GM12878 (cell line): ENCODE data around the gene MOV10L1. TPM values are rescaled to one million over a fixed set of nuclear protein-coding genes. Genes with fewer than 3 reads are reported as not detected.

ENCODE experiments used
- ATAC-seq: fragments of 200-7000 bp; cut with Tn5 transposase; 3 replicates; pipeline ENCODE4 v1.9.1; 2020; ENCODE audit warnings: mild to moderate bottlenecking, moderate library complexity
- BruUV-seq: library from RNA; stranded (reverse); fragments of 400-500 nt; replicated peaks from 2 replicates; lab custom pipeline; 2021; lab: Mats Ljungman, UMichigan
- CTCF ChIA-PET: fragments of 300-600 bp; sonication (Branson Sonifier 250); formaldehyde crosslinking; extraction: SDS; loops from one replicate; lab custom pipeline; 2021; ENCODE audit warnings: inconsistent platforms; lab: Yijun Ruan, JAX
- POLR2A ChIA-PET: fragments of 350-600 bp; formaldehyde crosslinking; extraction: SDS; loops from one replicate; lab custom pipeline; 2021; ENCODE audit warnings: inconsistent platforms; lab: Charles Lee
- RAD21 ChIA-PET: fragments of 300-600 bp; sonication (Branson Sonifier 250); formaldehyde crosslinking; loops from one replicate; lab custom pipeline; 2023; ENCODE audit warnings: antibody characterized with exemption; ENCODE audit not compliant: unreplicated experiment; lab: Charles Lee
- SMC1A ChIA-PET: fragments of 300-600 bp; sonication (Branson Sonifier 250); formaldehyde crosslinking; loops from one replicate; lab custom pipeline; 2023; ENCODE audit not compliant: unreplicated experiment, uncharacterized antibody; lab: Charles Lee
- DNase-seq: peaks from one replicate; pipeline ENCODE4 v3.0.0-alpha.2; 2011; ENCODE audit warnings: low read depth, low spot score
- FAIRE-seq: peaks from 3 replicates; lab custom pipeline; 2011; peaks lifted over from hg19 to GRCh38; lab: Jason Lieb, UNC
- H2AFZ ChIP-seq: 2 replicates; pipeline ENCODE4 v1.6.0; 2011; ENCODE audit warnings: low read depth, low read length, control low read depth; ENCODE audit not compliant: control insufficient read depth
- H3K27ac ChIP-seq: 2 replicates; pipeline ENCODE4 v1.5.1; 2011; ENCODE audit warnings: control low read depth; ENCODE audit not compliant: control insufficient read depth, insufficient read depth
- H3K27me3 ChIP-seq, 2 experiments: replicated peaks in 1 of 2; 2 replicates each; pipeline versions ENCODE4 v1.6.0 to v1.6.1; 2011; ENCODE audit warnings: low read length in 1 of 2; ENCODE audit not compliant: control insufficient read depth in 2 of 2, insufficient read depth in 2 of 2
- H3K36me3 ChIP-seq, 2 experiments: 2 replicates each; pipeline ENCODE4 v1.5.1; 2011; ENCODE audit warnings: low read length in 1 of 2; ENCODE audit not compliant: control insufficient read depth in 2 of 2, insufficient read depth in 2 of 2
- H3K4me1 ChIP-seq: 2 replicates; pipeline ENCODE4 v1.6.1; 2011; ENCODE audit warnings: mild to moderate bottlenecking, low read length, moderate library complexity, mixed read lengths; ENCODE audit not compliant: control insufficient read depth, insufficient read depth
- H3K4me2 ChIP-seq: 2 replicates; pipeline ENCODE4 v1.6.0; 2011; ENCODE audit warnings: control low read depth; ENCODE audit not compliant: control insufficient read depth, insufficient read depth
- H3K4me3 ChIP-seq: fragments of 200-600 bp; sonication (generic); 2 replicates; pipeline ENCODE4 v1.5.1; 2016
- H3K79me2 ChIP-seq: 2 replicates; pipeline ENCODE4 v1.6.0; 2011; ENCODE audit warnings: low read length; ENCODE audit not compliant: control insufficient read depth, insufficient read depth
- H3K9ac ChIP-seq: 2 replicates; pipeline ENCODE4 v1.8.0; 2011; ENCODE audit warnings: low read length, control low read depth, mixed read lengths; ENCODE audit not compliant: control insufficient read depth, insufficient read depth
- H3K9me3 ChIP-seq: replicated peaks from 3 replicates; pipeline ENCODE4 v1.5.1; 2011; ENCODE audit warnings: mild to moderate bottlenecking, low read length; ENCODE audit not compliant: control insufficient read depth, insufficient read depth
- H4K20me1 ChIP-seq: 2 replicates; pipeline ENCODE4 v1.6.0; 2011; ENCODE audit not compliant: control insufficient read depth, insufficient read depth
- ELK1 ChIP-seq: IDR thresholded peaks from 2 replicates; pipeline ENCODE4 v1.6.1; 2012; ENCODE audit warnings: low read depth, low read length, improper control_type of control experiment
- GATAD2B ChIP-seq: fragments of 450-650 bp; conservative IDR thresholded peaks from 2 replicates; pipeline ENCODE4 v1.6.1; 2017; ENCODE audit warnings: low read depth, mild to moderate bottlenecking, moderate library complexity
- HDAC6 ChIP-seq: fragments of 200-600 bp; sonication (generic); IDR thresholded peaks from one replicate; pipeline ENCODE4 v1.8.0; 2017; ENCODE audit warnings: antibody characterized with exemption; ENCODE audit not compliant: unreplicated experiment
- IRF3 ChIP-seq: fragments of 450-650 bp; IDR thresholded peaks from 2 replicates; pipeline ENCODE4 v1.6.1; 2014; ENCODE audit warnings: mild to moderate bottlenecking
- MTA2 ChIP-seq: fragments of 450-650 bp; IDR thresholded peaks from 2 replicates; pipeline ENCODE4 v1.6.1; 2016; ENCODE audit warnings: low read depth, mild to moderate bottlenecking, moderate library complexity
- NR2F1 ChIP-seq: fragments of 450-650 bp; conservative IDR thresholded peaks from 2 replicates; pipeline ENCODE4 v1.6.1; 2017; ENCODE audit warnings: mild to moderate bottlenecking
- POLR2AphosphoS2 ChIP-seq: IDR thresholded peaks from 2 replicates; pipeline ENCODE4 v1.6.1; 2011; ENCODE audit warnings: low read depth, mild to moderate bottlenecking, low read length, improper control_type of control experiment, moderate library complexity
- POU2F2 ChIP-seq: IDR thresholded peaks from 3 replicates; pipeline ENCODE4 v1.6.1; 2011; ENCODE audit warnings: low read depth, mild to moderate bottlenecking, low read length, borderline replicate concordance
- RAD51 ChIP-seq: fragments of 450-650 bp; IDR thresholded peaks from 2 replicates; pipeline ENCODE4 v1.6.1; 2016; ENCODE audit warnings: moderate library complexity, mild to moderate bottlenecking, inconsistent platforms
- RCOR1 ChIP-seq: conservative IDR thresholded peaks from 2 replicates; pipeline ENCODE4 v1.6.1; 2012; ENCODE audit warnings: low read depth, low read length, improper control_type of control experiment
- RELA ChIP-seq: fragments of 450-650 bp; IDR thresholded peaks from 2 replicates; pipeline ENCODE4 v1.8.0; 2014; ENCODE audit warnings: borderline replicate concordance; ENCODE audit not compliant: partially characterized antibody
- SMARCA5 ChIP-seq: fragments of 450-650 bp; IDR thresholded peaks from 2 replicates; pipeline ENCODE4 v1.6.1; 2017; ENCODE audit warnings: mild to moderate bottlenecking
- SP1 ChIP-seq: IDR thresholded peaks from one replicate; pipeline ENCODE4 v1.6.1; 2011; ENCODE audit warnings: low read depth, low read length
- YBX1 ChIP-seq: fragments of 450-650 bp; IDR thresholded peaks from 2 replicates; pipeline ENCODE4 v1.6.1; 2016; ENCODE audit warnings: antibody characterized with exemption
- ZNF384 ChIP-seq: IDR thresholded peaks from 2 replicates; pipeline ENCODE4 v1.6.1; 2012; ENCODE audit warnings: low read depth, mild to moderate bottlenecking, low read length, improper control_type of control experiment, borderline replicate concordance
- WGBS: methylation state at CpG from one replicate; pipeline ENCODE4 v1.1.6; 2016; ENCODE audit warnings: low lambda C conversion rate; ENCODE audit not compliant: insufficient replicate concordance, insufficient coverage; ENCODE audit errors: missing lambda C conversion rate; 5-methylcytosine and 5-hydroxymethylcytosine counted together
- in situ Hi-C: fragments of 300-500 bp; cut with MboI; formaldehyde crosslinking; loops from 9 replicates; pipeline ENCODE4 v1.14.3; 2018; ENCODE audit warnings: mixed read lengths
- intact Hi-C: fragments of 100-400 bp; cut with micrococcal nuclease; formaldehyde crosslinking; loops from one replicate; pipeline ENCODE4 v1.14.2; 2022; ENCODE audit not compliant: unreplicated experiment
- polyA plus RNA-seq, 11 experiments: library from polyadenylated mRNA; depleted of rRNA in 4 of 11; unstranded in 6 of 11; stranded (reverse) in 5 of 11; fragments of >200 nt; fragmentation: Nextera tagmentation in 4 of 11; fragmentation: Illumina TruSeq in 1 of 11; extraction: Ambion mirVana in 4 of 11; extraction: Trizol in 1 of 11; gene quantifications; 1 replicate in 1 of 11; 2 replicates in 10 of 11; pipeline versions ENCODE4 v1.2.1 to v1.2.3, GENCODE V29; 2011 to 2016; ENCODE audit warnings: inconsistent platforms in 2 of 11, missing spikeins in 2 of 11, low read depth in 1 of 11
- total RNA-seq, 4 experiments: library from RNA; depleted of rRNA in 3 of 4; stranded (reverse); fragments of >200 nt in 3 of 4; fragmentation: Illumina TruSeq in 1 of 4; extraction: Trizol in 1 of 4; gene quantifications; 2 replicates each; pipeline versions ENCODE4 v1.2.1 to v1.2.3, GENCODE V29; 2013 to 2021

The MOV10L1 gene
- total and polyA plus RNA-seq, 10 of the 15 experiments (the other 5 are each of a cell fraction or from before 2014, with no cell fraction given) = 0.22 TPM; not detected in 9

GRCh38 chr22:50080077-50080465, 9.7 kb upstream of the MOV10L1 start:
- ChIA-PET SMC1A (no interaction called here), POLR2A (no interaction called here), RAD21 (no interaction called here), CTCF (interaction anchor here (1.4 kb wide), 1 partner anchor 50 kb away, joined by 3 read pairs; no protein-coding TSS in a partner anchor)
- DNase-seq (no peak), ATAC-seq (no peak), FAIRE-seq (no peak)
- Histone ChIP-seq H3K4me2 (no peak overlapping the region), H3K4me1 (no peaks in the 10 kb centered on the region), H3K9me3 (no peaks in the 10 kb centered on the region), H3K36me3 (no peaks in the 10 kb centered on the region), H3K79me2 (no peaks in the 10 kb centered on the region), H3K27me3 (no peaks in the 10 kb centered on the region; a peak in 2 of 4 replicates), H4K20me1 (no peaks in the 10 kb centered on the region), H2AFZ (no peak overlapping the region), H3K27ac (no peak overlapping the region), H3K4me3 (no peak overlapping the region), H3K9ac (no peak overlapping the region)
- BruUV-seq = no TSS peak
- intact Hi-C loops = no loop called here
- WGBS = 46% methylated on average over 13 of the region's 13 CpGs
- TF ChIP-seq MTA2 (no peak), ZNF384 (no peak), RAD51 (no peak), RELA (no peak), SP1 (no peak), IRF3 (no peak), YBX1 (no peak), RCOR1 (no peak), HDAC6 (no peak), ELK1 (no peak), POU2F2 (no peak), POLR2AphosphoS2 (no peak), NR2F1 (no peak), SMARCA5 (no peak), GATAD2B (no peak)
- in situ Hi-C loops = no loop called here
